ENCODE measurements around the gene IL1RL1.

IL1RL1 gene

DNA sequence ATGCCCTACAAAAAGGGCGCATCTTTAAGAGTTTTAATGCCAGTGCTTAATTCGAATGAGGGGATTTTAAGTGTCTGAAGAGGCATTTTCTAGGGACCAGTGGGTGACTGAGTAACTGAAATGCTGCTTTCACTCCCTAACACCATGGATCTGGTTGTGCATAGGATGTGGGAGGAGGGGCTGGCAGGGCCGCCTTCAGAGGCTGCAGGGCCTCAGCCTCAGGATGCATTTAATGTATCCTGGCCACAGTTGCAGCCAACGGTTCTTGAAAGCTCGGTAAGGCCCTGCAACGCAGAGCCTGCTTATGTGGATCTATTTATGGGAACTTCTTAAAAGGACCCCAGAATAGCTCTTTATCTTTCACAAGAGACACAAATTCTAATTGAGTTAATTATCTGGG is 85.8 kb downstream of the IL1RL1 start:
- Histone ChIP-seq H3K79me2 (ENCODE audit: control insufficient read depth, low read length) (no peaks in the 10 kb centered on the region), H3F3A (ENCODE audit: control insufficient read depth, insufficient read depth) (no peaks in the 10 kb centered on the region), H3K9me3 (ENCODE audit: control insufficient read depth, insufficient read depth, low read length) (no peaks in the 10 kb centered on the region), H3K4me3 (ENCODE audit: low read length) (no peak overlapping the region), H3K4me2 (ENCODE audit: low read length) (no peak overlapping the region), H3K27ac (ENCODE audit: low read depth, low read length) (no peak overlapping the region), H3K36me3 (ENCODE audit: control insufficient read depth, low read length) (no peaks in the 10 kb centered on the region), H3K4me1 (ENCODE audit: control insufficient read depth, low read length) (no peaks in the 10 kb centered on the region), H3K27me3 (ENCODE audit: control insufficient read depth, low read length) (no peaks in the 10 kb centered on the region), H3K9me2 (replicated peaks; ENCODE audit: control insufficient read depth, low read length) (no peaks in the 10 kb centered on the region), H4K20me1 (ENCODE audit: control insufficient read depth, insufficient read depth, low read depth, low read length) (no peaks in the 10 kb centered on the region)
- TF ChIP-seq, protein P1, sequence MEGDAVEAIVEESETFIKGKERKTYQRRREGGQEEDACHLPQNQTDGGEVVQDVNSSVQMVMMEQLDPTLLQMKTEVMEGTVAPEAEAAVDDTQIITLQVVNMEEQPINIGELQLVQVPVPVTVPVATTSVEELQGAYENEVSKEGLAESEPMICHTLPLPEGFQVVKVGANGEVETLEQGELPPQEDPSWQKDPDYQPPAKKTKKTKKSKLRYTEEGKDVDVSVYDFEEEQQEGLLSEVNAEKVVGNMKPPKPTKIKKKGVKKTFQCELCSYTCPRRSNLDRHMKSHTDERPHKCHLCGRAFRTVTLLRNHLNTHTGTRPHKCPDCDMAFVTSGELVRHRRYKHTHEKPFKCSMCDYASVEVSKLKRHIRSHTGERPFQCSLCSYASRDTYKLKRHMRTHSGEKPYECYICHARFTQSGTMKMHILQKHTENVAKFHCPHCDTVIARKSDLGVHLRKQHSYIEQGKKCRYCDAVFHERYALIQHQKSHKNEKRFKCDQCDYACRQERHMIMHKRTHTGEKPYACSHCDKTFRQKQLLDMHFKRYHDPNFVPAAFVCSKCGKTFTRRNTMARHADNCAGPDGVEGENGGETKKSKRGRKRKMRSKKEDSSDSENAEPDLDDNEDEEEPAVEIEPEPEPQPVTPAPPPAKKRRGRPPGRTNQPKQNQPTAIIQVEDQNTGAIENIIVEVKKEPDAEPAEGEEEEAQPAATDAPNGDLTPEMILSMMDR (IDR thresholded peaks at IDR 0.05; ENCODE audit: low read depth, low read length, poor library complexity, severe bottlenecking) = no peak
- no peak for TF ChIP-seq EZH2phosphoT487 (IDR thresholded peaks at IDR 0.05; ENCODE audit: borderline replicate concordance, low read length)

DNA sequence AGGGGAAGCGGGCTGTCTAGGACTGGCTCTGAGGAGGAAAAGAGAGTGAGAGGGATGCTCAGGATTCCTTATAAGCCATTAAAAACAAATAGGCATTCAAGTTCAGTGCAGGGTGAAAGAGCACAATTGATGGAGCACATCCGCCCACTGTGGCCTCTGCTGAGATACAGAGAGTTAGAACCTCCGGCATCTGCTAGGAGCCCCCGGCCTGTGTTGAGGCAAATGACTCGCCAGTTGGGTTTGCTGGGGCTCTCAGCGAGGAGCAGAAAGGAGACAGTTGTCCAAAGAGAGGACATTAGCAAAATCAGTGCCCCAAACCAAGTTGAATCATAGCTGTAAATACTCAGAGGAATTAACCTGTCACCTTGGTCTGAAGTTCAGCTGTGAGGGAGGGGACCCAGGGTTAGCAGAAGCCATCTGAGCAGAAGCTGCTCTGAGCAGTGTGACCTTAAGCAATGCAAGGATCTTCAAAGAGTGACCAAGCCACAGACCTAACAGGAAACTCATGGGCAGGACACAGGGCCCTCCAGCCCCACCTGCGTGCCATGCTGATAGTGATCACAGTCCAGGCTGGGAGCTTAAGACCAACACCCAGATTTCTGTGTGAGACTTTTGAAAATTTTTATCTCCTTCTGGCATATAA is 88.3 kb downstream of the IL1RL1 start:
- no peaks in the 10 kb centered on the region for H3K36me3 ChIP-seq (ENCODE audit: control insufficient read depth, low read length)
- no peaks in the 10 kb centered on the region for H3K27me3 ChIP-seq (ENCODE audit: control insufficient read depth, low read length)
- H3F3A ChIP-seq (ENCODE audit: control insufficient read depth, insufficient read depth) = no peaks in the 10 kb centered on the region
- no peaks in the 10 kb centered on the region for H3K4me1 ChIP-seq (ENCODE audit: control insufficient read depth, low read length)
- TF ChIP-seq, protein P1 (IDR thresholded peaks at IDR 0.05; ENCODE audit: low read depth, low read length, poor library complexity, severe bottlenecking) = no peak
- TF ChIP-seq EZH2phosphoT487 (IDR thresholded peaks at IDR 0.05; ENCODE audit: borderline replicate concordance, low read length) = no peak
- no peaks in the 10 kb centered on the region for H4K20me1 ChIP-seq (ENCODE audit: control insufficient read depth, insufficient read depth, low read depth, low read length)
- H3K4me2 ChIP-seq (ENCODE audit: low read length) = no peak overlapping the region
- H3K9me2 ChIP-seq (replicated peaks; ENCODE audit: control insufficient read depth, low read length) = no peaks in the 10 kb centered on the region
- no peaks in the 10 kb centered on the region for H3K9me3 ChIP-seq (ENCODE audit: control insufficient read depth, insufficient read depth, low read length)
- H3K27ac ChIP-seq (ENCODE audit: low read depth, low read length) = no peak overlapping the region
- H3K4me3 ChIP-seq (ENCODE audit: low read length) = no peak overlapping the region
- H3K79me2 ChIP-seq (ENCODE audit: control insufficient read depth, low read length) = no peaks in the 10 kb centered on the region

DNA sequence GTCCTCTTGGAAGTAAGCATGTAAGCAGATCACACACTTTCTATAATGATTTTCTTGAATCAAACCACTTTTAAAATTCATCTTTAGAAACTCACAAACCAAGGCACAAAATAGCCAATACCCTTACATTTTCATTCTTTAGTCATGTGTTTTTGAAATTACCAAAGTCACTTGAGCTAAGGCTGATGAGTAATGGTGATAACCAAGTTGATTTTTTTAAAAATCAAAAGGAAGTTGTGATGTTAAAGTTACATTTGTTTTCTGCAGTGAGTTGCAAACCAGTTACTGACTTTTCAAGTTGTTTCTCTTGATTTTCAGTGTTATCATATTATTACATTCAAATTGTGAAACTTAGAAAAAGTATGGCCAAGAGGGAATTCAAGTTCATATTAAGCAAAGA is 90.1 kb downstream of the IL1RL1 start:
- Histone ChIP-seq H3K27me3 (ENCODE audit: control insufficient read depth, low read length) (no peaks in the 10 kb centered on the region), H3K4me1 (ENCODE audit: control insufficient read depth, low read length) (no peaks in the 10 kb centered on the region), H3K4me2 (ENCODE audit: low read length) (no peak overlapping the region), H3K36me3 (ENCODE audit: control insufficient read depth, low read length) (no peaks in the 10 kb centered on the region), H3F3A (ENCODE audit: control insufficient read depth, insufficient read depth) (no peaks in the 10 kb centered on the region), H3K9me2 (replicated peaks; ENCODE audit: control insufficient read depth, low read length) (no peaks in the 10 kb centered on the region), H4K20me1 (ENCODE audit: control insufficient read depth, insufficient read depth, low read depth, low read length) (no peaks in the 10 kb centered on the region), H3K9me3 (ENCODE audit: control insufficient read depth, insufficient read depth, low read length) (no peaks in the 10 kb centered on the region), H3K79me2 (ENCODE audit: control insufficient read depth, low read length) (no peaks in the 10 kb centered on the region), H3K27ac (ENCODE audit: low read depth, low read length) (no peak overlapping the region), H3K4me3 (ENCODE audit: low read length) (no peak overlapping the region)
- TF ChIP-seq, protein P1 (IDR thresholded peaks at IDR 0.05; ENCODE audit: low read depth, low read length, poor library complexity, severe bottlenecking) = no peak
- no peak for TF ChIP-seq EZH2phosphoT487 (IDR thresholded peaks at IDR 0.05; ENCODE audit: borderline replicate concordance, low read length)
